Smooth muscle cell (in vitro differentiated cells): ENCODE results near the gene ASB4. TPM values are rescaled to one million over a fixed set of nuclear protein-coding genes. Genes with fewer than 3 reads are reported as not detected.

Experiments
- DNase-seq: peaks from one replicate; lab custom pipeline; 2025; ENCODE audit not compliant: unreplicated experiment; lab: John Stamatoyannopoulos, UW
- H2AFZ ChIP-seq: fragments of 200-600 bp; sonication (generic); 2 replicates; pipeline ENCODE4 v1.6.0; 2016; ENCODE audit warnings: antibody characterized with exemption, low read depth, mild to moderate bottlenecking
- H3F3A ChIP-seq: fragments of 200-600 bp; sonication (generic); 2 replicates; pipeline ENCODE4 v1.6.0; 2017; ENCODE audit warnings: antibody characterized with exemption, low read depth
- H3K27ac ChIP-seq: fragments of 200-600 bp; sonication (generic); 2 replicates; pipeline ENCODE4 v1.5.1; 2016; ENCODE audit warnings: low read depth, mild to moderate bottlenecking
- H3K27me3 ChIP-seq: fragments of 200-600 bp; sonication (generic); 2 replicates; pipeline ENCODE4 v1.6.1; 2016; ENCODE audit warnings: low read depth, mild to moderate bottlenecking
- H3K36me3 ChIP-seq: fragments of 200-600 bp; sonication (generic); 2 replicates; pipeline ENCODE4 v1.5.1; 2016; ENCODE audit warnings: low read depth
- H3K4me1 ChIP-seq: fragments of 200-600 bp; sonication (generic); 2 replicates; pipeline ENCODE4 v1.5.1; 2016; ENCODE audit warnings: low read depth
- H3K4me2 ChIP-seq: fragments of 200-600 bp; sonication (generic); 2 replicates; pipeline ENCODE4 v1.6.0; 2016; ENCODE audit warnings: mild to moderate bottlenecking
- H3K4me3 ChIP-seq: fragments of 200-600 bp; sonication (generic); 2 replicates; pipeline ENCODE4 v1.5.1; 2016; ENCODE audit warnings: mild to moderate bottlenecking
- H3K79me2 ChIP-seq: fragments of 200-600 bp; sonication (generic); 2 replicates; pipeline ENCODE4 v1.6.0; 2016; ENCODE audit warnings: low read depth, mild to moderate bottlenecking
- H3K9ac ChIP-seq: fragments of 200-600 bp; sonication (generic); 2 replicates; pipeline ENCODE4 v1.6.0; 2016; ENCODE audit warnings: low read depth
- H3K9me3 ChIP-seq: fragments of 200-600 bp; sonication (generic); replicated peaks from 2 replicates; pipeline ENCODE4 v1.5.1; 2016; ENCODE audit warnings: low read depth
- H4K20me1 ChIP-seq: fragments of 200-600 bp; sonication (generic); 2 replicates; pipeline ENCODE4 v1.6.0; 2016; ENCODE audit warnings: low read depth
- WGBS: methylation state at CpG from one replicate; pipeline ENCODE4 v1.1.7; 2016; ENCODE audit warnings: low lambda C conversion rate; 5-methylcytosine and 5-hydroxymethylcytosine counted together
- polyA plus RNA-seq: library from polyadenylated mRNA; unstranded; fragments of >200 nt; fragmentation: Nextera tagmentation; extraction: Ambion mirVana; gene quantifications from 2 replicates; pipeline ENCODE4 v1.2.1, GENCODE V29; 2016
- total RNA-seq: library from RNA; depleted of rRNA; stranded (reverse); fragments of >200 nt; gene quantifications from 2 replicates; pipeline ENCODE4 v1.2.3, GENCODE V29; 2014
- TF ChIP-seq, protein P1 (sequence below): fragments of 200-600 bp; sonication (generic); IDR thresholded peaks from 2 replicates; pipeline ENCODE4 v1.5.1; 2017; ENCODE audit warnings: borderline replicate concordance, mild to moderate bottlenecking, antibody characterized with exemption; ENCODE audit not compliant: insufficient read depth, poor library complexity, severe bottlenecking

The ASB4 gene
- total and polyA plus RNA-seq, 2 experiments from 2014 or later = not detected

DNA sequence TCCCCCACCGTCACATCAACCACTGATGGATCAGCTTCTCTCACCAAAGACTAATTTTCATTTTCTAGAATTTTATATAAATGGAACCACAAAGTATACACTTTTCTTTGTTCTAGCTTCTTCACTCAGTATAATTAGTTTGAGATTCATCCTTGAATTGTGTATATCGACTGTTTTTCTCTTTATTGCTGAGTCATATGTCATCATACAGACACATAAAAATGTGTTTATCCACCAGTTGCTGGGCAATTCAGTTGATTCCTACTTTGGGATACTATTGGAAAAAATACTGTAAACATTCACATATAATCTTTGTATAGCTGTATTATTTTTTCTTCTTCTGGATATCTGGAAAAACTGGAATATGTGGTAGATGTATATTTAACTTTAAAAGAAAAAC is 84.0 kb downstream of the ASB4 start:
- H3K9me3 ChIP-seq = no peaks in the 10 kb centered on the region
- H3K27me3 ChIP-seq = no peaks in the 10 kb centered on the region
- no peaks in the 10 kb centered on the region for H4K20me1 ChIP-seq
- no peaks in the 10 kb centered on the region for H3K79me2 ChIP-seq
- no peaks in the 10 kb centered on the region for H3K4me1 ChIP-seq
- no peak overlapping the region for H3K9ac ChIP-seq
- no peaks in the 10 kb centered on the region for H3K36me3 ChIP-seq
- no peak overlapping the region for H2AFZ ChIP-seq
- H3K27ac ChIP-seq = no peak overlapping the region
- no peak overlapping the region for H3K4me2 ChIP-seq
- no peak overlapping the region for H3K4me3 ChIP-seq
- H3F3A ChIP-seq = no peaks in the 10 kb centered on the region
- WGBS = 89% methylated on average over 2 of the region's 2 CpGs
- TF ChIP-seq, protein P1, sequence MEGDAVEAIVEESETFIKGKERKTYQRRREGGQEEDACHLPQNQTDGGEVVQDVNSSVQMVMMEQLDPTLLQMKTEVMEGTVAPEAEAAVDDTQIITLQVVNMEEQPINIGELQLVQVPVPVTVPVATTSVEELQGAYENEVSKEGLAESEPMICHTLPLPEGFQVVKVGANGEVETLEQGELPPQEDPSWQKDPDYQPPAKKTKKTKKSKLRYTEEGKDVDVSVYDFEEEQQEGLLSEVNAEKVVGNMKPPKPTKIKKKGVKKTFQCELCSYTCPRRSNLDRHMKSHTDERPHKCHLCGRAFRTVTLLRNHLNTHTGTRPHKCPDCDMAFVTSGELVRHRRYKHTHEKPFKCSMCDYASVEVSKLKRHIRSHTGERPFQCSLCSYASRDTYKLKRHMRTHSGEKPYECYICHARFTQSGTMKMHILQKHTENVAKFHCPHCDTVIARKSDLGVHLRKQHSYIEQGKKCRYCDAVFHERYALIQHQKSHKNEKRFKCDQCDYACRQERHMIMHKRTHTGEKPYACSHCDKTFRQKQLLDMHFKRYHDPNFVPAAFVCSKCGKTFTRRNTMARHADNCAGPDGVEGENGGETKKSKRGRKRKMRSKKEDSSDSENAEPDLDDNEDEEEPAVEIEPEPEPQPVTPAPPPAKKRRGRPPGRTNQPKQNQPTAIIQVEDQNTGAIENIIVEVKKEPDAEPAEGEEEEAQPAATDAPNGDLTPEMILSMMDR = no peak
- DNase-seq = no peak

- no peak for DNase-seq
- Histone ChIP-seq H3K4me1 (no peaks in the 10 kb centered on the region), H3K36me3 (no peaks in the 10 kb centered on the region), H3K27me3 (no peaks in the 10 kb centered on the region), H3K4me3 (no peak overlapping the region), H3K27ac (no peak overlapping the region), H3K4me2 (no peak overlapping the region), H4K20me1 (no peaks in the 10 kb centered on the region), H3K79me2 (no peaks in the 10 kb centered on the region), H3K9me3 (no peaks in the 10 kb centered on the region), H3F3A (no peaks in the 10 kb centered on the region), H2AFZ (no peak overlapping the region), H3K9ac (no peak overlapping the region)
- 50% methylated on average over 5 of the region's 5 CpGs for WGBS
- TF ChIP-seq, protein P1 = no peak
Observed at GRCh38 chr7:95577137-95577536, 91.4 kb downstream of the ASB4 start.

GRCh38 chr7:95578299-95578855 is 92.6 kb downstream of the ASB4 start:
- H3K4me1 ChIP-seq = no peaks in the 10 kb centered on the region
- no peak for DNase-seq
- H3K9me3 ChIP-seq = no peaks in the 10 kb centered on the region
- WGBS = 82% methylated on average over 3 of the region's 3 CpGs
- TF ChIP-seq, protein P1 = no peak
- no peak overlapping the region for H2AFZ ChIP-seq
- H3K36me3 ChIP-seq = no peaks in the 10 kb centered on the region
- no peak overlapping the region for H3K27ac ChIP-seq
- H3K9ac ChIP-seq = no peak overlapping the region
- no peak overlapping the region for H3K4me2 ChIP-seq
- no peaks in the 10 kb centered on the region for H3F3A ChIP-seq
- H3K79me2 ChIP-seq = no peaks in the 10 kb centered on the region
- H3K27me3 ChIP-seq = no peaks in the 10 kb centered on the region
- no peak overlapping the region for H3K4me3 ChIP-seq
- H4K20me1 ChIP-seq = no peaks in the 10 kb centered on the region

DNA sequence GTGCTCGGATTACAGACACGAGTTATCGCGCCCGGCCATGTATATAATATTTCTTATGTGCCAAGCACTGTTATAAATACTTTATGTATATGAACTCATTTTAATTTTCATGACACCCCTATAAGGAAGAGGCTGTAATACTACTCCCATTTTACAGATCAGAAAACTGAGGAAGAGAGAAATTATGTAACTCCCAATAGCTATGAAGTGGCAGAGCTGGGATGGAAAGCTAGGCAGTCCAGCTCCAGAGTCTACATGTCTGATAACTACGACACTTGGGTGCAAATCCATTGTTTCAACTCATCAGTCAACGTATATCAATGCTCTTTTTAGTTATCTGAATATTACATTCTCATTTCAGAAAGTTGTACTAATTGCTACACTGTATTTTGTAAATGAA is 93.6 kb downstream of the ASB4 start:
- WGBS = 94% methylated on average over 7 of the region's 7 CpGs
- no peak for DNase-seq
- TF ChIP-seq, protein P1 = no peak
- H3K79me2 ChIP-seq = no peaks in the 10 kb centered on the region
- no peaks in the 10 kb centered on the region for H3F3A ChIP-seq
- no peaks in the 10 kb centered on the region for H3K4me1 ChIP-seq
- no peak overlapping the region for H3K27ac ChIP-seq
- no peak overlapping the region for H2AFZ ChIP-seq
- no peaks in the 10 kb centered on the region for H4K20me1 ChIP-seq
- H3K36me3 ChIP-seq = no peaks in the 10 kb centered on the region
- H3K9me3 ChIP-seq = no peaks in the 10 kb centered on the region
- no peak overlapping the region for H3K4me2 ChIP-seq
- no peaks in the 10 kb centered on the region for H3K27me3 ChIP-seq
- no peak overlapping the region for H3K4me3 ChIP-seq
- H3K9ac ChIP-seq = no peak overlapping the region
